Breast epithelium (tissue), 4 donors: Measurements from ENCODE around the gene NFATC4. TPM values are rescaled to one million over a fixed set of nuclear protein-coding genes. Genes with fewer than 3 reads are reported as not detected.

Experiments
- DNase-seq, 2 donors: peaks; one replicate each; pipeline ENCODE4 v3.0.0-alpha.2; 2019; ENCODE audit warnings: low spot score in 2 of 2
- H3K27ac ChIP-seq, 2 donors: fragments of 200-600 bp; sonication (generic) in 1 of 2; one replicate each; pipeline ENCODE4 v1.5.1; 2016 to 2019; ENCODE audit warnings: mild to moderate bottlenecking in 1 of 2
- H3K27me3 ChIP-seq, 2 donors: fragments of 200-600 bp; sonication (generic) in 1 of 2; one replicate each; pipeline versions ENCODE4 v1.5.1 to v1.6.0; 2017 to 2019; ENCODE audit warnings: control low read depth in 1 of 2, mild to moderate bottlenecking in 1 of 2
- H3K36me3 ChIP-seq: fragments of 200-600 bp; one replicate; pipeline ENCODE4 v1.5.1; 2019
- H3K4me1 ChIP-seq, 2 donors: fragments of 200-600 bp; sonication (generic); one replicate each; pipeline ENCODE4 v1.5.1; 2016 to 2019; ENCODE audit warnings: control low read depth in 1 of 2
- H3K4me3 ChIP-seq, 3 donors: fragments of 200-600 bp; sonication (generic); 1 replicate in 2 of 3; 2 replicates in 1 of 3; pipeline ENCODE4 v1.5.1; 2016 to 2019; ENCODE audit warnings: mild to moderate bottlenecking in 3 of 3, moderate library complexity in 2 of 3
- H3K9me3 ChIP-seq, 2 donors: fragments of 200-600 bp; sonication (generic) in 1 of 2; one replicate each; pipeline ENCODE4 v1.5.1; 2016 to 2019; ENCODE audit warnings: control low read depth in 1 of 2
- CTCF ChIP-seq, 3 donors: fragments of 450-650 bp; IDR thresholded peaks; one replicate each; pipeline ENCODE4 v1.5.1; 2016 to 2017; ENCODE audit warnings: antibody characterized with exemption in 3 of 3, mild to moderate bottlenecking in 3 of 3, moderate library complexity in 3 of 3
- POLR2A ChIP-seq: fragments of 450-650 bp; IDR thresholded peaks from one replicate; pipeline ENCODE4 v1.6.1; 2016; ENCODE audit warnings: antibody characterized with exemption, mild to moderate bottlenecking, moderate library complexity
- POLR2AphosphoS5 ChIP-seq, 3 donors: sonication (generic); formaldehyde crosslinking; IDR thresholded peaks; one replicate each; pipeline ENCODE4 v1.6.1; 2017; ENCODE audit warnings: antibody characterized with exemption in 3 of 3
- intact Hi-C: fragments of 100-400 bp; cut with DNase I; formaldehyde crosslinking; loops from one replicate; pipeline ENCODE4 v1.15.1; 2023; ENCODE audit warnings: low total_unique reads
- total RNA-seq, 3 donors: library from RNA; depleted of rRNA; stranded (reverse); fragments of >200 nt; gene quantifications; one replicate each; pipeline ENCODE4 v1.1.0, GENCODE V29; 2016

Gene NFATC4
- total RNA-seq, 3 donors from 2014 or later: 28.6 to 67.2 (median 32.8) TPM

- Histone ChIP-seq H3K36me3 (no peaks in the 10 kb centered on the region), H3K27me3 (no peaks in the 10 kb centered on the region), H3K9me3 (no peaks in the 10 kb centered on the region), H3K4me3 (no peak overlapping the region), H3K4me1 (no peaks in the 10 kb centered on the region), H3K27ac (no peak overlapping the region)
- DNase-seq: no peak
- TF ChIP-seq POLR2A: no peak
- no peak for TF ChIP-seq POLR2AphosphoS5 (IDR thresholded peaks at IDR 0.05)
- TF ChIP-seq CTCF (IDR thresholded peaks at IDR 0.05): no peak
- intact Hi-C loops: no loop called here
Measured at GRCh38 chr14:24414077-24414476, 46.1 kb downstream of the NFATC4 start.

- Histone ChIP-seq H3K27ac (no peak overlapping the region), H3K27me3 (no peaks in the 10 kb centered on the region), H3K36me3 (no peaks in the 10 kb centered on the region), H3K9me3 (no peaks in the 10 kb centered on the region), H3K4me1 (no peaks in the 10 kb centered on the region), H3K4me3 (no peak overlapping the region)
- intact Hi-C loops: no loop called here
- no peak for DNase-seq
- TF ChIP-seq POLR2A (no peak), POLR2AphosphoS5 (IDR thresholded peaks at IDR 0.05) (no peak), CTCF (IDR thresholded peaks at IDR 0.05) (no peak)
Measured at GRCh38 chr14:24414732-24415420, 46.9 kb downstream of the NFATC4 start.

GRCh38 chr14:24415421-24416253 is 47.7 kb downstream of the NFATC4 start:
- DNase-seq: no peak
- Histone ChIP-seq H3K4me3 (no peak overlapping the region), H3K36me3 (no peaks in the 10 kb centered on the region), H3K27me3 (no peaks in the 10 kb centered on the region), H3K9me3 (no peaks in the 10 kb centered on the region), H3K4me1 (no peaks in the 10 kb centered on the region), H3K27ac (no peak overlapping the region)
- intact Hi-C loops: no loop called here
- TF ChIP-seq POLR2A (no peak), POLR2AphosphoS5 (IDR thresholded peaks at IDR 0.05) (no peak), CTCF (IDR thresholded peaks at IDR 0.05) (no peak)

- H3K27ac ChIP-seq: no peak overlapping the region
Measured at GRCh38 chr14:24416254-24416931, 48.4 kb downstream of the NFATC4 start.

More at GRCh38 chr14:24416254-24416931, 48.4 kb downstream of the NFATC4 start:
- TF ChIP-seq POLR2AphosphoS5 (IDR thresholded peaks at IDR 0.05) (no peak), CTCF (IDR thresholded peaks at IDR 0.05) (no peak), POLR2A (no peak)
- H3K4me1 ChIP-seq: no peaks in the 10 kb centered on the region
- DNase-seq: no peak
- intact Hi-C loops: no loop called here
- no peaks in the 10 kb centered on the region for H3K9me3 ChIP-seq
- no peaks in the 10 kb centered on the region for H3K27me3 ChIP-seq
- H3K4me3 ChIP-seq: no peak overlapping the region
- no peaks in the 10 kb centered on the region for H3K36me3 ChIP-seq
